Activated CD8-positive, alpha-beta memory T cell treated with anti-CD3 and anti-CD28 coated beads for 48 hours (primary cell): ENCODE results near the gene HOXA10.

Experiments
- DNase-seq, 3 experiments: peaks; one replicate each; pipeline ENCODE4 v3.0.0-alpha.2; 2020; ENCODE audit warnings: low read depth in 2 of 3, low spot score in 2 of 3

Gene HOXA10

GRCh38 chr7:27180431-27181420 lies 6.6 kb upstream of the HOXA10 start:
- DNase-seq = no peak

- peak in 1 of 3 experiments; percentile 69 for DNase-seq
Observed at GRCh38 chr7:27179503-27180430, 5.6 kb upstream of the HOXA10 start.

- DNase-seq = no peak
Observed at GRCh38 chr7:27179030-27179429, 4.9 kb upstream of the HOXA10 start.

GRCh38 chr7:27178366-27178765 lies 4.2 kb upstream of the HOXA10 start:
- no peak for DNase-seq

- no peak for DNase-seq
Observed at GRCh38 chr7:27177795-27178320, 3.7 kb upstream of the HOXA10 start.

GRCh38 chr7:27176962-27177794 lies 3.1 kb upstream of the HOXA10 start:
- no peak for DNase-seq

DNA sequence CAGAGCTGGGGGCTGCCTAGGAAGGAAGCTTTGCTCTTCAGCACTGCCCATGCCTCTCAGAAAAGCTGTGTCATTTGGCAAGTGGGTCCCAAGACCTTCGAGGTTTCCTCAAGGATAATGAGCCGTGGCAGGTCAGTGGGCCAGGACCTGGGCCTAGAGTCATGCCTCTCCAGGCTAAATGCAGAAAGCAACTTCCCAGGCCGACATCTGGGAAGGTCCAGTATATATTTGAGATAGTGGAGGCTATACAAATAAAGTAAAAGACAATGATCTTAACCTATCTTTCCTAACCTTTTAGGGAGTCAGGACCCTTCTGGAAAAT lies 2.4 kb upstream of the HOXA10 start:
- no peak for DNase-seq

GRCh38 chr7:27175626-27176523 lies 1.8 kb upstream of the HOXA10 start:
- DNase-seq = no peak

DNA sequence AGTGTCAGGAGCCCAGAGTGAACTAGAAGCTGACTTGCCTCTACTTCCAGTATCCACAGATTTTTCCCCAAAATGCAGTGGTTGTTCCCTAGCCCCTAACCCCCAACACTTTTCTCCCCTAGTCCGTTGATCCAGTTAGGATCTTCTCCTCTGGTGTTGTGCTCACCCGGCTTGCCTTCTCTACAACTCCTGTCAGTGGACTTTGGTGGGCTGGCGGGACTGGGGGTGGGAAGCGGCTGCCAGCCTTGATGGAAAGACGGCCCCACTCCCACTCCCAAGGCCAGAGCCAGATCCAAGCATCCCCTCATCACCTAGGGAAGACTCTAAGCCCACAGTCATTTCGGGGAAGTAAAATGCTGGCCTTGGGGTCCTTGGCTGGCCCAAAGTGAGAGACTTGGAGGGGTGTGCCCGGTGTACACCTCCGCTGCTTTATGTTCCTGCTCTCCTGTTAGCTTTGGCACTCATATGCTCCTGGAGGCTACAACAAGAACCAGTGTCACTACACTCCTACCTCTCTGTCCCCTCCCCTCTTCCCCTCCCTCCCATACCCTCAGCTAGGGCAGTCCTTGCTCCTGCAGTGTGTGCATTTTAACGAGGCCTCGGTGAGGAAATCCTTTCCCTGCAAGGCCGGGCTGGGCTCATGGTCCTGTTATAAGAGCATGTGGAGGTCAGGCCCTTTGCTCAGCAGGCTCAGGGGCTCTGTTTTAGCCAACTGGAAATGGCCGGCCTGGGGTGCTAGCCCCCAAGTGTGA lies 930 bp upstream of the HOXA10 start:
- no peak for DNase-seq

GRCh38 chr7:27173511-27173955 lies 587 bp downstream of the HOXA10 start:
- no peak for DNase-seq

DNA sequence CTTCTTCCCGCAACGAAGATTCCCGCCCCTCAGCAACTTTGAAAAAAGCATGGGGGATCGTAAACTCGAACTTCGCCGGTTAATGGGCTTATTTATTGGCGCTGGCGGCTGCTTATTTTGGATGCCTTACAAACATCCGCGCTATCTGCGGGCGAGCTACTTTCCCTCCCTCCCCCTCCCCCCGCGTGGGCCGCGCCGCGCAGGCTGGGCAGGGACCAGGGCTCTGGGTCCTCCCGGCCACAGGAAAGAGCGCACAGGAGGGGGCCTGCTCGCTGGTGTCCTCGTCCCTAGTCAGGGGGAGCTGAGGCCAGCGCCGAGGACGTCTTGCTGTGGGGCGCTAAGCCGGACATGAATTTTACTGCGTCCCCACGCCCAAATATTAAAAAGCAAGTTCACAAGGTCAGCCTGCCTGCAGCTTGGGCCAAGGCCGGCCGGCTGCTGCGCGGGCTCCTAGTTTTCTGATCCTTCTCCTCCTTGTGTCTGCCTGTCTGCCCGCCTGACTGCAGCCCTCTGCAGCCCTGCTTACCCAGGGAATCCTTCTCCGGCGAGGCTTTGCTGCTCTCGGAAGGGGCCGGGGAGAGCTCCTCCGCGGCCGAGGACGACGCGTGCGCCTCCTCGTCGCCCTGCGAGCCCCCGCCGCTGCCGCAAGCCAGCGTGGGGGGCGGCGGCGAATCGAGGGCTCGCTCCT lies 1.2 kb downstream of the HOXA10 start:
- no peak for DNase-seq

DNA sequence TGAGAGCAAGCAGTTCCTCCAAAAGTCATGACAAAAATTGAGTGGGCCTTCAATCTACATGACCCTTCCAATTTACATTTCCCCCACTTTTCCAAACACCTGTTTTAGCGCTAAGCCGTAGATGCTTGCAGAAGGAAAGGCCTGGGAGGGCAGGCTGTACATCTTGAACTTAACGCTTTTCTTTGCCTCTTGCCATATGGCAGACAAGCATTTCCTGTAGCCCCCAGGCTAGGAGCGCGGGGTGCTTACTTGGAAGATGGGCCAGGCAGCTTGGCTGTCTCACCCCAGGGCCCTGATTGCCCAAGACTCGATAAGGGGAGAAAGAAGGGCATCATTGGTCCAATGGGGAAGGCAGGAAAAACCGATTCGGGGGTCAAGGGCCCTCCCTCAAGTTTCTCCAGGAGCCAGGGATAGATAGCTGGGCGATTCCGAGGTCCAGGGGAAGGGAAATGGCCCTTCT lies 1.8 kb downstream of the HOXA10 start:
- DNase-seq = peak in 1 of 3 experiments; percentile 2

DNA sequence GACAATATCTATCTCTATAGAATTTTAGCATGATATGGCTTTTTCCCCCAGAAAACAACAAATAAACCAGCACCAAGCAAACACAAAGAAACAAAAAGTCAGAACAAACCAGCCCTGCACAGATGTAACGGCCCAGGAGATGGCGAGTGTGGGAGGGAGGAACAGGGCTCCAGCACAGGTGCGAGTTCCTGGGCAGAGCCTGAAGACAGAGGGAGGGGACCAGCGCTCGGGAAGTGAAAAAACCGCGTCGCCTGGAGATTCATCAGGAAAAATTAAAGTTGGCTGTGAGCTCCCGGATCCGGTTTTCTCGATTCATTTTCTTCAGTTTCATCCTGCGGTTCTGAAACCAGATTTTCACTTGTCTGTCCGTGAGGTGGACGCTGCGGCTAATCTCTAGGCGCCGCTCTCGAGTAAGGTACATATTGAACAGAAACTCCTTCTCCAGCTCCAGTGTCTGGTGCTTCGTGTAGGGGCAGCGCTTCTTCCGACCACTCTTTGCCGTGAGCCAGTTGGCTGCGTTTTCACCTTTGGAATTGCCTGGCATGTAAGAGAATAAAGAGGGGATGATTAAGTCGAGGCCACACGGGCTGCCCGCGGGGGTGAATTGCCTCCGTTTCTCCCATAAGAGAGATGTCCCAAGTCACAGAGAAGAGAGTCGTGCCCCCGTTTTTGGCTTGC lies 2.3 kb downstream of the HOXA10 start:
- no peak for DNase-seq

- no peak for DNase-seq
Observed at GRCh38 chr7:27171325-27171636, 2.8 kb downstream of the HOXA10 start.

- no peak for DNase-seq
Observed at GRCh38 chr7:27170426-27171324, 3.4 kb downstream of the HOXA10 start.

DNA sequence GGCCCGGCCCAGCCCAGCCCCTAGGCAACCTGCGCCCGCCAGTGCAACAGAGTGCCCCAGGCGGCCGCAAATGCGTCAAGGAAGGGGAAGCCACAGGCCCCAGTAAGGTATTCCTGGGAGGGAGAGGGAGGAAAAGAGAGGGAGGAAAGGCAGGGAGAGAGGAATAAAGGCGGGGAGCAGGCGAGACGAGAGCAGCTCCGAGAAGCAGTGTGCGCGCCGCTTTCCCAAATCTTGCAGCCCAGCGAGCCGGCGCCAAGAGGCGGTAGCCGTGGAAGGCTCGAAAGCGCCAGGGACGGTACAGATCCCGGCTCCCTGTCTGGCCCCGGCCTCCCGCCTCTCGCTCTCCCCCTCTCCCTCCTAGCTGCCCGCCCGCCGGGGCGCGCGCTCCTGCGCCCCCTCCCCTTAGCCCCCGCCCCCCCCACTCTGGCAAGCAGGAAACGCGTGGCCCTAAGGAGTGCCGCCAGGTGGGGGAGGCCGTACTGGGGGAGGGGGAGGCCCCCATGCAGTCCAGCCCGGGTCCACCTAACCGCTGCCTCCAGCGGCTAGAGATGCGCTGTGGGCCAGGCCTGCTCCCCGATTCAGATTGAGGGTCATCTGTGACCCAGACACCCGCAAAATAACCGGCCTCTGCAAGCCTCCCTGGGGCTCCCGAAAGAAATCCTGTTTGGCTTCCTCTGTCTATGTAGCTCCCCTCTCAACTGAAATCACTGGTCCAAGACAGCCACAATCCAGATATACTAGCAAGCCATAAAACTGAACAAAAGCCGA lies 4.3 kb downstream of the HOXA10 start:
- DNase-seq = no peak
